ENCODE measurements around the gene GLS.

- no peak for TF ChIP-seq CTCF (IDR thresholded peaks at IDR 0.05)
- TF ChIP-seq EP300 (IDR thresholded peaks at IDR 0.05), result no peak
Measured at GRCh38 chr2:190982262-190983034, 101.8 kb downstream of the GLS start.
